ENCODE data around the gene MS4A7.

DNA sequence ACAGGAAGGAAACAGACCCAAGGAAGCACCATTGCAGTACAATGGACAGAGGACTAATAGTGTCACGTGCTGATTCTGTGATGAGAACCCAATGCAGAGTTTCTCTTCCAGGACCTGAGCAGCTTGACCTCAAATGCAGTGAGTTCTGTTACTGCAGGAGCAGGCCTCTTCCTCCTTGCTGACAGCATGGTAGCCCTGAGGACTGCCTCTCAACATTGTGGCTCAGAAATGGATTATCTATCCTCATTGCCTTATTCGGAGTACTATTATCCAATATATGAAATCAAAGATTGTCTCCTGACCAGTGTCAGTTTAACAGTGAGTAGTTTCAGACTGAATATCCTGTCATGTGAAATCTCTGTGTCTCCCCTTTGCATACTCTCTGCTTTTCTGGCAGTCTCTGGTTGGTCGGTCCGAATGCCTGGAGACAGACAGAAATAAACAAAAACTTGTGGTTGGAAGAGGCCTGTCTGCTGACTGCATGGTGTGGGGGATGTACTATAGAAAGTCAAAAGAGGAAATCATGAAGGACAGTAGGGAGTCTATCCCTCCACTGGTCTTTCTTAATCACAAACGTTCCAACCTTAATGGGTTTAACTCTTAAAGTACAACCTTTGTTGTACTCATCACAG is 11.1 kb downstream of the MS4A7 start:
- no peak for TF ChIP-seq POLR2A (IDR thresholded peaks at IDR 0.05)
- TF ChIP-seq, protein P1, sequence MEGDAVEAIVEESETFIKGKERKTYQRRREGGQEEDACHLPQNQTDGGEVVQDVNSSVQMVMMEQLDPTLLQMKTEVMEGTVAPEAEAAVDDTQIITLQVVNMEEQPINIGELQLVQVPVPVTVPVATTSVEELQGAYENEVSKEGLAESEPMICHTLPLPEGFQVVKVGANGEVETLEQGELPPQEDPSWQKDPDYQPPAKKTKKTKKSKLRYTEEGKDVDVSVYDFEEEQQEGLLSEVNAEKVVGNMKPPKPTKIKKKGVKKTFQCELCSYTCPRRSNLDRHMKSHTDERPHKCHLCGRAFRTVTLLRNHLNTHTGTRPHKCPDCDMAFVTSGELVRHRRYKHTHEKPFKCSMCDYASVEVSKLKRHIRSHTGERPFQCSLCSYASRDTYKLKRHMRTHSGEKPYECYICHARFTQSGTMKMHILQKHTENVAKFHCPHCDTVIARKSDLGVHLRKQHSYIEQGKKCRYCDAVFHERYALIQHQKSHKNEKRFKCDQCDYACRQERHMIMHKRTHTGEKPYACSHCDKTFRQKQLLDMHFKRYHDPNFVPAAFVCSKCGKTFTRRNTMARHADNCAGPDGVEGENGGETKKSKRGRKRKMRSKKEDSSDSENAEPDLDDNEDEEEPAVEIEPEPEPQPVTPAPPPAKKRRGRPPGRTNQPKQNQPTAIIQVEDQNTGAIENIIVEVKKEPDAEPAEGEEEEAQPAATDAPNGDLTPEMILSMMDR (IDR thresholded peaks at IDR 0.05): no peak

Measured in testis (tissue), 2 donors.